ENCODE results near the gene CCDC85A. TPM values are rescaled to one million over a fixed set of nuclear protein-coding genes. Genes with fewer than 3 reads are reported as not detected.

The CCDC85A gene
- total RNA-seq, 4 donors from 2014 or later = 9.0 to 28.4 (median 9.8) TPM

GRCh38 chr2:56239437-56239836 lies 55.6 kb downstream of the CCDC85A start:
- TF ChIP-seq CTCF (IDR thresholded peaks at IDR 0.05; ENCODE audit: low read depth) = no peak

GRCh38 chr2:56240210-56240609 lies 56.4 kb downstream of the CCDC85A start:
- no peak for TF ChIP-seq CTCF (IDR thresholded peaks at IDR 0.05; ENCODE audit: low read depth)

GRCh38 chr2:56244506-56244905 lies 60.7 kb downstream of the CCDC85A start:
- TF ChIP-seq CTCF (IDR thresholded peaks at IDR 0.05; ENCODE audit: low read depth) = no peak

GRCh38 chr2:56244911-56245530 lies 61.2 kb downstream of the CCDC85A start:
- TF ChIP-seq CTCF (IDR thresholded peaks at IDR 0.05; ENCODE audit: low read depth) = no peak

GRCh38 chr2:56248965-56249742 lies 65.4 kb downstream of the CCDC85A start:
- TF ChIP-seq CTCF (IDR thresholded peaks at IDR 0.05; ENCODE audit: low read depth) = no peak

GRCh38 chr2:56250153-56250729 lies 66.5 kb downstream of the CCDC85A start:
- TF ChIP-seq CTCF (IDR thresholded peaks at IDR 0.05; ENCODE audit: low read depth) = no peak

- no peak for TF ChIP-seq CTCF (IDR thresholded peaks at IDR 0.05; ENCODE audit: low read depth)
Observed at GRCh38 chr2:56260415-56260814, 76.6 kb downstream of the CCDC85A start.
